ENCODE results near the gene APOA4.
A peak's percentile ranks its signal among the peaks of the same experiment; 100 is the strongest.

The APOA4 gene

DNA sequence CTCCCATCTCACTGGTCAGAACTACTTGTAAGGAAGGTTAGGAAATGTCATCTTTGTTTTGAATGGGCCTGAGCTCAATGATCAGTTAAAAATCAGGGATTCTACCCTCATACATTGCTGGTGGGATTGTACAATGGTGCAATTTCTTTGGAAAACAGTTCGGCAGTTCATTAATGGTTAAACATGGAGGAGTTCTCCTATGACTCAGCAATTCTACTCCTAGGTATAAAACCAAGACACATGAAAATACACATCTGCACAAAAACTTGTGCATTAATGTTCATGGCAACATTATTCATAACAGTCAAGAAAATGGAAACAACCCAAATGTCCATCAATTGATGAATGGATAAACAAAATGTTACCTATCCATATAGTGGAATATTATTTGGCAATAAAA is 26.6 kb downstream of the APOA4 start:
- DNase-seq: no peak

DNA sequence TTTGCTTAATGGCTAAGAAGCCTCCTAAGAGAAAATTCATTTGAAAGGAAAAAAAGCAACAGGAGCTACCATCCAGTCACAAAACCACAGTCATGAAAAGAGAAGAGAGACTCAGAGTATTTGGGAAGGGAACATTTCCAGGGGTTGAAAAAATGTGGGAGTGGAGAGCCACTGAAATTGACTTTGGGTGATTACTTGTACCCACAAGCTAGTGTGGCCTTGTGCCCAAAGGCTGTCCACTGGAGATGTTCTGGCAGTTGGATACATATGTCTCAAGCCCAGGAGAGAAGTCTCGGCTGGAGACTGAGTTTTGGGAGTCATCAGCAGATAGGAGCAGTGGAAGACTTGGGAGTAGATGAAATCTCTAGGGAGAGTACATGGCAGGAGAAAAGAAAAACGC is 28.3 kb downstream of the APOA4 start:
- no peak for DNase-seq

DNA sequence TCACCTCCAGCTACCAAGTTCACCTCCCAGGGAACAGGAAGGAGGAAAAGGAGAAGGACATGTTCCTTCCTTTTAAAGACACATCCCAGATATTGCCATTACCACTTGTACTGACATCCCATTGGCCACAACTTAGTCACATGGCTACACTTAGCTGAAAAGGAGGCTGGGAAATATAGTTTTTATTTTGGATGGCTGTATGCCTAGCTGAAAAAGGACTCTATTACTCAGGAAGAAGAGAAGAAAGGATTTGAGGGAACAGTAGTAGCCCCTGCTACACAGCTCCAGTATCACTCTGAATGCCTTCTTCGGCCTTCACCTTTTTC is 29.4 kb downstream of the APOA4 start:
- DNase-seq: no peak

DNA sequence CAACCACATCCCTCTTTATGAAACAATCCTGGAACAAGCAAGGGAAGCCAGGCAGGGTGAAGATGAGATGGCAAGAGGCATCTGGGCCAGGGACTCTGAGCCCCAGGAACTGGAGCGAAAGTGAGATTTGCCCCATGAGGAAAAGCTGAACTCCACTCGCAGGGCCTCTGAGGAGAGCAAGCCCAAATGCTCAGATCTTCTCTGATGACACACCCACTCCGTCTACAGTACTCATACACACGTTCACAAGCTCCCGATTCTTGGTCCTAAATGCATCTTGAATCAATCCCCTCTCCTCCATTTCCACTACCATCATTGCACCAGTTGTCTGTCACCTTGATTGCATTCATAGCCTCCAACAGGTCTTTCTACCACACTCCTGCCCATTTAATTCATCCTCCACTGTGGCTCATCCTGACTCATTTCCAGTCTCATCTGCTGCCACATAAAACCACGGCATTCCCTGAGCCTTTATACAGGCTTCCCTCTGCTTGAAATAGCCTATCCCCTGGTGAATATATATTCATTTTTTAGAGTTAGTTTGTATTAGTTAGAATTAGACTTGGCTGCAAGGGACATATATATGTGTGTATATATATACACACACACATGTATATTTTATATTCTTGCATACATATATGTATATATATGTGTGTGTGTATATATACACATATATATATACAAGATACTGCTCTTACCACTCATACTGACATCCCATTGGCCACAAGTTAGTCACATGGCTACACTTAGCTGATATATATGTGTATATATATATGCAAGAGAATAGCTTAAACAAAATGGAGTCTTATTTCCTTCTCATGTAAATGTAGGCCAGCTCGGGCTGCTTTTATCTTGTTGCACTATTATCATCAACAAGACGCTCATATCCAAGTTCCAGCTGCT is 30.0 kb downstream of the APOA4 start:
- no peak for DNase-seq

- no peak for DNase-seq
These were observed 30.8 kb downstream of the APOA4 start for GRCh38 chr11:116792144-116792868.

DNA sequence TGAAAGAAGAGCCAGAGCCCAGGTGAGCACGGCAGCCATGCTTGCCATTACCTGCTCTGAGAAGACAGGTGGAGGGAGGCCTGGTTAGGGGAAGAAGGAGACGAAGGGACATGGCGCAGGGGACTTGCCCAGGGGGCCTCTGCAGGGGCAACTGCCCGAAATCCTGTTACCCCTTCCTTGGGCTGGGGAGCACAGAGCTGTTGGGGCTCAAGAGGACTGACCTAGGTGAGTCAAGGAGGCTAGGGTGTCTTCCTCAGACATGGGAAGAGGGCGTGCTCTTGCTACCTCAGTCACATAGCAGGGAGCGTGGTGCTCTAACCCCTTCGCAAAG is 31.3 kb downstream of the APOA4 start, which contains the start of gene APOA5:
Gene APOA5 (minus strand): TSS at position 67 of the 331 bp plus-strand sequence. CDS start 19 bp downstream, at position 48.
- no peak for DNase-seq

- peak; percentile 53 for DNase-seq
These were observed 31.9 kb downstream of the APOA4 start for GRCh38 chr11:116791002-116791812.

GRCh38 chr11:116790167-116791001 is 32.7 kb downstream of the APOA4 start:
- no peak for DNase-seq

DNA sequence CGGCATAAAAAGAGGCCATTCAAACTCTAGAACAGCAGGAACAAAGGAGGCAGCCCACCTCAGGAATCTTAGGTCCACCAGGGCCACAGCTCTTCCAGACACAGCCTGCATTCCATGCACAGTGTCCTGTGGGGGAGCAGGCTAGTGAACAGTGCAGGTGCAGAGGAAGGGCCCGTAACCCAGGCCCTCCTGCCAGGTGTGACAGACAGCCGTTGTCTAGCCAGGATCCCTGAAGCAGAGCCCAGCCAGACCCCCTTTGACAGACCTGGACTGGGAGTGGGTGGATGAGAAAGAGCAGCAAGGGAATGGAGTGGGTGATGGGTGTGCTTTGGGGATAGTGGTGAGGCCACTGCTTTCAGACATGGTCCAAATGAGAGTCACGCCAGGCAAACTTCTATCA is 34.1 kb downstream of the APOA4 start:
- no peak for DNase-seq

DNA sequence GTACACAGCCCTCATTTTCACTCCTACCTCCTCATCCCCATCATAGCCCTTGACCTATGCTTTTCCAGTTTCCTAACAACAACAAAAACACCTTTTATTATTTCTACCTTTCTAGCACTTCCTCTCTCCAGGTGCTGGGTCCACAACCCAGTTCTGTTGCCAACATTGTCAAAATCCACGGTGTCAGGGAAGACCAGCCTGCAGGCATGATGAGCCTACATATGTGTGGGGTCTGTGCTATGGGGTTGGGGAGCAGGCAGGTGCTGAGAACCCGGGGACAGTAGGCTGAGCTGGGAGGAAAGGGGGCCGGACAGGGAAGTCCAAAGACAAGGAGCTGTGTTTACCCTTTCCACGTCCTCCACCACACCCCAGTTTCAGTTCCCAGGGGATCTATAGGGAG is 34.6 kb downstream of the APOA4 start:
- DNase-seq: no peak

DNA sequence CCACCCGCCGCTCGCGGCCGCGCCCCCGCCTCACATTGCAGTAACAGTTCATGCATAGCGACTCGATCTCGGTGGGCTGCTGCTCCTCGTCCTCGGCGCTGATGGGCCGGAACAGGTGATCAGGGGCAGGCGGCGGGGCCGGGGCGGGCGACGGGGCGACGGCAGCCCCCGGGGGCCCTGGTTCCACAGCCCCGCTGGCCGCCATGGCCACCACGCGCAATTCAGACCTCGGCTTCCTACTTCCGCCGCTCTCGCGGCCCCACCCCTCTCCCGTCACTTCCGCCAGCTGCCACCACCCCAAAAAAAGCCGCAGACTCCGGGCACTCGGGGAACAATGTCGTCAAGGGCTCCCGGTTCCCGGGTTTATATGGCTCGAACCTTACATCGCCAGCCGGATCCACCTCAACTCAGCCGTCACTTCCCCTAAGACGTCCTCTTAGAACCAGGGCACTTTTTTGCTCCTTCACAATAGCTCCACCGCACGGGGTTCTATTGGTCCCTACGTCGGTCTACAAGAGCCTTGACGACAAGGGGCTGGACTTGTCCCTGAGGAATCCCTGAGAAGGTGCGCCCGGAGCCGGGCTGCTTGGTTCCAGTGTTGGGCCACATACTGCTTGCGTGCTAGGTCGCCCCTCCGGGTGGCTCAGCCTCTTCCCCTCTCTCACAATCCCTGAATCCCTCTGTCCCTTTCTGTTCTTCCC is 35.2 kb downstream of the APOA4 start, which contains the start of gene ZPR1:
Gene ZPR1 (minus strand): TSS at position 238 of the 701 bp plus-strand sequence. CDS start 33 bp downstream, at position 205.
- DNase-seq: peak; percentile 68

- DNase-seq: no peak
These were observed 35.7 kb downstream of the APOA4 start for GRCh38 chr11:116787436-116787785.

- no peak for DNase-seq
These were observed 36.1 kb downstream of the APOA4 start for GRCh38 chr11:116786966-116787365.

DNA sequence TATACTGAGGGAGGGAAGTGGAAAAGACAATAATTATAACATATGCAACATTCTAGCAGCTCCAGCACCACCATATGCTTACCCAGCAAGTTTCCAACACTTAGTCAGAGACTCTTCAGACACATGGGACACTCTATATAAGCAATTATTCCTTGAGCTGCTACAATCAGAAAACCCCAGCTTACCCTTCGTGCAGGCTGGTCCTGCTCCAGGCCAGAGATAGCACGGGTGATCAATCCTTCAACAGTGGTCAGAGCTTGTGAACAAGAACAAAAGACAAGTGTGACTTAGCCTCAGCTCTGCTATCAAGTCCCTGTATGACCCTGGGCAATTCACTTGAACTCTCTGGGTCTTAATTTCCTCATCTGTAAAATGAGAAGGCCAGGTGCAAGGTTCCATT is 36.8 kb downstream of the APOA4 start:
- DNase-seq: no peak

- no peak for DNase-seq
These were observed 40.4 kb downstream of the APOA4 start for GRCh38 chr11:116782728-116783127.

- DNase-seq: no peak
These were observed 44.5 kb downstream of the APOA4 start for GRCh38 chr11:116778556-116778955.

DNA sequence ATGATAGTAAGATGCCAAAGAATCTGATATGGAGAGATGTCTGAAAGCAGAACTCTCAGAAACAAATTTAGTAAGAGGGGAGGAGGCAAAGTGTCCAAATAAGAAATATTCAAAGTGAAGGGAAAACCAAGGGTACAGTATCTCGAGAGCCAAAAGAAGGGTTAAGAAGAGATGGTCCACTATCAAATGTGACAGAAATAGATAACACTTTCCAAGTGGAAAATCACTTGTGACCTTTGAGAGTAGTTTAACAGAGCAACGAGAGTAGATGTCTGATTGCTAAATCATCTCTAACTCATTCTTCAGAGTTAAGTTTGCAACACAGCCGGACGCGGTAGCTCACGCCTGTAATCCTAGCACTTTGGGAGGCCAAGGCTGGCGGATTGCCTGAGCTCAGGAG is 46.0 kb downstream of the APOA4 start:
- DNase-seq: no peak

DNA sequence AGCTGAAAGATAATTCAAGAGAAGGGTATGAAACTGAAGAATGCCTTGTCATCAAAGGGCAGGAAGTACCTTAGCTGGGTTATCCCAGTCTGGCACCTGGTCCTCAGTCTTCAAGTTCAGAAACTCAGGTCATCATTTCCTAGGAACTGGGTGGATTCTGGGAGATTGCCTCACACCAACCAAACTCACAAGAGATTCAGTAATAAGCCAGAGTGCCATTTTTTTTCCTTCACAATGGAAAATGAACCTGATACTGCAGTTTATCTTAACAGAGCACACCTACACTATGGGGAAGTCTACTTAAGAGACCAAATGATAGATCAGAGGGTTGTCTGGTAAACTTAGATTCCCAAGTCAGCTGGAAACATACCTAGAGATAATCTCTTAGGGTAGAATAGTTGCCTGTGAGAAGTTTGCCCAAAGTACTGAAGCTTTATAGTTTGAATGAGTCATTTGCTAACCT is 46.6 kb downstream of the APOA4 start:
- DNase-seq: no peak

DNA sequence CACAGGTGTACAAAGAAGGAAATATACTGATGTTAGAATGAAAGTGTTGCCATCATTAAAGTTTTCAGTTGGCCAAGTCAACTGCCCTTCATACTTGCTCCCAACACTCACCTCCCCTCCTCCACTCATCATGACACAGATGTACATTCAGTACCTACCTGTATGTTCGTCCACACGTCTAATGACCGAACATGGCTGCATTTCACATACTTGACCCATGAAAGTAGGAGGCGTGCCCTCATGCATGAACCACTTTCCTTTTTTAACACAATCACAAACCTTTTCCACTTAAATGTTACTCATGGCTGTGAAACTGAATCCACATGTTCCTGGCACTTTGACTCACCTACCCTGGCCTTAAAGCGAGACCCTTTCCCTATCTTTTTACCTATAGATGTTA is 47.1 kb downstream of the APOA4 start:
- DNase-seq: no peak

DNA sequence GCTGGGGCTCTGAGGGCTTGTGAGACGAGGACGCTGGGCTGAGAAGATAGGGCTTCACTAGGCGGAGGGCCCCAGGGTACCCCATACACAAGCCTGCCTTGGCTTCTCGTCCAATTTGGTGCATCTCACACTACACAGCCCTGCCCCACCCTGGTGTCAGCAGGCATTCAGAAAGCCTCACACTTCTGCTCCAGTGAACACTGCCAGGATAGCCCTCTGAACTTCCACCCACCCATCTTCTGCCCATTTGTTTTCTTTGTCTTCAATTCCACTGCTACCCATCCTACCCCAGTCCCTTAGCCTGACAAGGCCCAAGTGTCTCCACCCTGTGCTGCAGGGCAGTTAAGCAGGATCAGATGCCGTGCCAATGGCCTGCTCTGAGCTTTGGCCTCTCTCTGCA is 48.4 kb downstream of the APOA4 start:
- no peak for DNase-seq

- peak; percentile 96 for DNase-seq
These were observed 49.7 kb downstream of the APOA4 start for GRCh38 chr11:116773203-116774097.

All from GF-D8 (cell line).